GM19372 (cell line): ENCODE results near the gene POLRMT.
"Not testable (repeated sequence)": the region's sequence is repeated elsewhere in the genome, so short reads cannot be mapped to it uniquely, and the experiment has no call there.

Experiments used
- ATAC-seq: cut with Tn5 transposase; IDR thresholded peaks from one replicate; pipeline ENCODE4 v1.9.1; 2021; ENCODE audit warnings: mild to moderate bottlenecking, low read depth, moderate library complexity; ENCODE audit not compliant: unreplicated experiment

The POLRMT gene

DNA sequence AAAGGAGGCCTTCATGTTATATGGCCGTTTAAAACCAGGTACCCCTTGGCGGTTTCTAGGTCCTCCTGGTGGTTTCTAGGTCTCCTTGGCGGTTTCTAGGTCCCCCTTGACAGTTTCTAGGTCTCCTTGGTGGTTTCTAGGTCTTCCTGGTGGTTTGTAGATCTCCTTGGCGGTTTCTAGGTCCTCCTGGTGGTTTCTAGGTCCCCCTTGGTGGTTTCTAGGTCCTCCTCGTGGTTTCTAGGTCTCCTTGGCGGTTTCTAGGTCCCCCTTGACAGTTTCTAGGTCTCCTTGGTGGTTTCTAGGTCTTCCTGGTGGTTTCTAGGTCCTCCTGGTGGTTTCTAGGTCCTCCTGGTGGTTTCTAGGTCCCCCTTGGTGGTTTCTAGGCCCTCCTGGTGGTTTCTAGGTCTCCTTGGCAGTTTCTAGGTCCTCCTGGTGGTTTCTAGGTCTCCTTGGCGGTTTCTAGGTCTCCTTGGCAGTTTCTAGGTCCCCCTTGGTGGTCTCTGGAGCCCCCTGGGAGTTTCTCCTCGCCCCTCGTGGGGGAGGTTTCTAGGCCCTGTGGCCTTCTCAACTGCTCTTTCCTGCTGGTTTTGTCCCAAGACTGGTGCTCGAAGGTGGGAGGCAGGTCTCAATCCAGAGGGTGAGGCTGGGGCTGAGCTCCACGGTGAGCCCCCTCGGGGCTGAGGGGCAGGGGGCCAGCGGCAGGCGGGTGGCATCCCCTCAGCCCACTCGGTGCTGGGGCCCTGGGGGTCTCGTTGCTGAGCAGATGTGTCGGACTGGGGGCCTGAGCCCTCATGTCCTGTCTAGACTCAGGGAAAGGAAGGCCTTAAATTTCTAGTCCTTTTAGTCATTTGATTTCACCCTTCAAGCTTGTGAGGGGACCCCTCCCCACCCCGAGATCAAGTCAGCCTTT lies 35.7 kb downstream of the POLRMT start:
- no peak for ATAC-seq

GRCh38 chr19:596263-596655 lies 37.1 kb downstream of the POLRMT start:
- ATAC-seq = no peak

GRCh38 chr19:595326-596262 lies 37.7 kb downstream of the POLRMT start:
- no peak for ATAC-seq

- ATAC-seq = no peak
Measured at GRCh38 chr19:594265-594870, 39.0 kb downstream of the POLRMT start.

GRCh38 chr19:593505-593904 lies 39.8 kb downstream of the POLRMT start:
- ATAC-seq = no peak

DNA sequence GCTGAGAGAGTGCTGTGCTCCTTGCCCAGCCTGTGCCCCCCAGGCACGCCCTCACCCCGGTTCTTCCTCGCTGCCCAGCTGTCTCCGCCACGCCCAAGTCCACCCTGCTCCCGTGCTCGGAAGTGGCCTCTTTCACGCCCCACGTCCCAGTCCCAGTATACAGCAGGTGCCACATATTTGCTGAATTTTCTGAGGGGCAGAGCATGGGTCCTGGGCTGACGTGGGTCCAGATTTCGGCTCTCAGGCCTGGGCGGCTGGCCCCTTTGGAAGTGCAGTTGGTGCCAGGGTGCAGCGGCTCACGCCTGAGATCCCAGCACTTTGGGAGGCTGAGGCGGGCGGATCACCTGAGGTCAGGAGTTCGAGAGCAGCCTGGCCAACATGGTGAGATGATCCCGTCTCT lies 40.3 kb downstream of the POLRMT start:
- no peak for ATAC-seq

DNA sequence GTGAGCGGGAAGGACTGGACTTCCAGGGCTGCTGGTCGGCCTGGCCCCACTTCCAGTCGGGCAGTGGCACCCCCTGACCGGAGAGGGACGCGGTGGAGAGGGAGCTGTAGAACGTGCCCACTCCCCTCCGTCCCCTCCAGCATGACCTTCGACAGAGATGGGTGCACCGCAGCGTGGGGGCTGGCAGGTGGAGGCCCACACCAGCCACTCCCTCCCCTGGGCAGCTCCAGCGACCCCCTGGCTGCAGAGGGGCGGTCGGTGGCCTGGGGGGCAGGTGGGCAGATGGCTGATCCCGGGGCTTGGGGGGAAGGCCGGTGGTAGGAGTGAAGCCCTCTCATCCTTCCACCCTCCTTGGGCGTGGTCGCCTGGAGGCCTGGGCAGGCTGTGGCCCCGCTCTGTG lies 41.2 kb downstream of the POLRMT start:
- no peak for ATAC-seq

DNA sequence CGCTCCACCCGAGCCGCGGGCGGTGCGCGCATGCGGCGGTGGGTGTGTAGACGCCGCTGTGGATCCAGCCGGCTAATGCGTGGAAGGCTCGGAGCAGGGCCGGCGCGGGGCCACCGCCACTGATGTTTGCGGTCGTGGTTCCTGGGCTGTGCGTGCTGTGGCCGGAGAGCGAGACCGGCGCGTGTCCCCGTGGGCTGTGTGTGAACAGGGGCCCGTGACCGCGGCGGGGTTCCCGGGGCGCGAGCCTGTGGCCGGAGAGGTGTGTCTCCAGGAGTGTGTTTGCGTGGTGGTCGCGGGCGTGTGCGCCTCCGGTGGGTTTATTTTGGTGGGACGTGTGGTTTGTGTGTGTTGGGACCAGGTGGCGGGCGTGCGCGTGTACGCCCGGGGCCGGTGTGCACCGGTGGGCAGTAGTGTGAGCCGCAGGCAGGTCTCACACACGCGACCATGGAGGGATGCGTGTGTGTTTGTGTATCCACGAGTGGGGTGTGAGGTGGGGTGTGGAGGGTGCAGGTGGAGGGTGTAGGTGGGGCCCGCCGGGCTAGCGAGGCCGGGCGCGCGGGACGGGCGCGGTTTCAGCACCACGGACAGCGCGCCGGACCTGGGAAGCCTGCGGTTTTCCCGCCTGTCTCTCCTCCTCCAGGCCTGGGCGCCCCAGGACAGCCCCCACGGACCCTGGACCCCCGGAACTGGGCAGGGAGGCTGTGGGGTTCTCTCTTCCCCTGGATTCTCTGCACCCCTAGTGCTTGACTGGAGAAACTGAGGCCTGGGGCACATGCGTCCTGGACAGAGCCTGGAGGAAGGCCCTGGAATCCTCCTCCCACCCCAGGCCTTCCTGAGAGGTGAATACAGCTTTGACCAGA lies 42.0 kb downstream of the POLRMT start:
- no peak for ATAC-seq

DNA sequence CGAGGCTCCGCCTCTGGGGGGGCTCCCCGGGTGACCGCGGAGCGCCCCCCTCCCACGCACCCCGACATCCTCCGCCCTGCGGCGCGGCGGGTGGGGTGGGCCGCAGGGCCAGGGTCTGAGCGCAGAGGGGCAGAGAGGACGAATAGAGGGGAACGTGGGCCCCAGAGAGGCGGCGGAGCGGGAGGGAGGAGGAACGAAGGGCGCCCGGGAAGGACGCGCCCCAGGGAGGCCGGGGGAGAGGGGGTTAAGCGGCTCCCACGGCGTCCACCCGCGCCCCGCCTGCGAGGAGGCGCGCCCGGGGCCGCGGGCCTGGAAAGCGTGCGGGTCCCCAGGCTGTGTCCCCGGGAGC lies 42.6 kb downstream of the POLRMT start:
- no peak for ATAC-seq

DNA sequence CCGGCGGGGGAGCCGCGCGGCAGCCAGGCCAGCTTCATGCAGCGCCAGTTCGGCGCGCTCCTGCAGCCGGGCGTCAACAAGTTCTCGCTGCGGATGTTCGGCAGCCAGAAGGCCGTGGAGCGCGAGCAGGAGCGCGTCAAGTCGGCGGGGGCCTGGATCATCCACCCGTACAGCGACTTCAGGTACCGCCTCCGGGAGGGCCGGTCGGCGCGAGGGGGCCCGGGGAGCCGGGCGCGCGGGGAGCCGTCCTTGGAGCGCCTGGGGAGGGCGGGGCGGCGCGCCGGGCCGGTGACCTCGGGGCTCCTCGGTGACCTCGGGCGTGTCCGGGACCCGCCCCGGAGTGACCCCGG lies 43.0 kb downstream of the POLRMT start:
- no peak for ATAC-seq

GRCh38 chr19:589693-590395 lies 43.5 kb downstream of the POLRMT start, which contains the start of gene HCN2:
Gene HCN2, plus strand, starts transcription at chr19:589881. Its CDS starts 65 bp downstream, at chr19:589946.
- ATAC-seq = no peak

DNA sequence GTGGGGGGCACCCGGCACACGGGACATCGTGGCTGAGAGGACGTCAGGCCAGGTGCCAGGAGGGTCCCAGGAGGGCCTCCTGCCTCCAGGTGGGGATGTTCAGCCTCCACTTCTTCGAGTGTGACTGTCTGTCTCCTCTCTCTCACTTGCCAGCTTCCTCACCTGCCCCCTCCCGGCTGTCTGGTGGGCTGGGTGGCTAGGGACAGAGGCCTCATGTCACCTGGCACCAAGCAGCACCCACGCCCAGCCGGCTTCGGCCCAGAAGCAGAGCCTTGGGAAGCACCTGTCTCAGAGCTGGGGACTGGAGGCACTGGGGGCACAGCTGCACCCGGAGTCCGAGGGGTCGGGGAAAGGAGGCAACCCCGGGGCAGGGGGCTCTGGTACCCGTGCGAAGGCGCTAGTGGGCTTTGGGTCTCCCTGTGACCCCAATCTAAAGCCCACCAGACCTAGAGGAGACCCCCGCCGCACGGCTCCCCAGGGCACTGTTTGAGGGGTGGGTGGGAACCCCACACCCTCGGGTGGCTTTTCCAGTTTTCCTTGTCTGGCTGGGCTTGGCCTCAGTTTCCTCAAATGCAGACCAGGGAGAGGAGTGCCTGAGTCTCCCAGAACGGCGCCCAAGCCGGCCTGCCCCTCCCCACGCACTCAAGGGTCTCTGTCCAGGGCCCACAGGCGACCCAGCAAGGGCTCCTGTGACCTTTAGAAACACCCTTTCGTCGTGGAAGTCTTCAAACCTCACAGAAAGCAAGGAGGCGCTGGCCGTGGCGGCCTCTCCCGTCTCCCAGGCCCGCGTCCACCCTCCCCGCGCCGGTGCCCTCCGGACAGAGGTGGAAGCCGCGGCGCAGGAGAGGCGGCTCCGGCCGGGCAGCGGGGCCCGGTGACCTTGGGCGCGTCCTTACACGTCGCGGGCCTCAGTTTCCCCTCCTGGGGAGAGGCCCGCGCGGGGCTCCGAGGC lies 44.3 kb downstream of the POLRMT start:
- ATAC-seq = no peak

DNA sequence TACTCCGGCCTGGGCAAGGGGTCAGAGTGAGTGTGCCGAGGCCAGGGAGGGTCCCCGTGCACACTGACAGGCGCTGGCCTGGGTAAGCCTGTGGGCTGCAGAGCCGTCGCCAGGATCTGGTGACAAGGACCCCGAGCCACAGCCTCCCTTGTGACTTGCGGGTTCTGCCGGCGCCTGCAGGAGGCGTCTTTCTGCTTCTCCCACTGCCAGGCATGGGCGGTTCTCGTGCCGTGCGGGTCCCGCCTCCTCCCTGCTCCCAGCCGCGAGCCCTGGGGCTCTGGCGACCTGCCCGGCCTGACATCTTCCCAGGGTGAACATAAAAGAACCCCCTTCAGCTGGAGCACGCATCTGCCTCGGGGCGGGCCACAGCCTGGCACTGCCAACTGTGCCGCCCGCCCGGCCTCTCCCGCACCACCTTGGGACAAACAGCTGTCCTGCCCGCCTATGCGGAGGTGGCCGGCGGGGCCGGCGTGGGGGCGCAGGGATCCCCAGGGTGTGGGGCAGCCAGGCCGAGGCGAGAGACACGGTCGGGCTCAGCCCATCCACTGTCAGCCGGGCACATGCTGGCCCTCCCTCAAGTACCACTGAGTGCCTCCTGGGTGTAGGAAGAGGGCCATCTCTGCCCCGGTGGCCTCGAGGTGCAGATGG lies 45.1 kb downstream of the POLRMT start:
- ATAC-seq = no peak

- no peak for ATAC-seq
Measured at GRCh38 chr19:585551-586110, 47.7 kb downstream of the POLRMT start.

- ATAC-seq = not testable (repeated sequence)
Measured at GRCh38 chr19:585146-585545, 48.2 kb downstream of the POLRMT start.

GRCh38 chr19:584240-585001 lies 48.9 kb downstream of the POLRMT start:
- ATAC-seq = no peak

- ATAC-seq = no peak
Measured at GRCh38 chr19:583968-584239, 49.4 kb downstream of the POLRMT start.
